D721Med (cell line): ENCODE measurements around the gene HIVEP2.

Experiments used
- DNase-seq: peaks from one replicate; pipeline ENCODE4 v3.0.0; 2011; ENCODE audit warnings: low spot score; ENCODE audit not compliant: insufficient read length
- FAIRE-seq: peaks from 2 replicates; lab custom pipeline; 2011; peaks lifted over from hg19 to GRCh38; lab: Jason Lieb, UNC
- CTCF ChIP-seq: IDR thresholded peaks from 2 replicates; pipeline ENCODE4 v1.5.1; 2012; ENCODE audit warnings: mild to moderate bottlenecking, control low read depth; ENCODE audit not compliant: insufficient read depth; ENCODE audit errors: missing control alignments

Gene HIVEP2

GRCh38 chr6:142850679-142851423 lies 94.1 kb downstream of the HIVEP2 start:
- FAIRE-seq (no peak), DNase-seq (no peak)
- TF ChIP-seq CTCF: no peak

DNA sequence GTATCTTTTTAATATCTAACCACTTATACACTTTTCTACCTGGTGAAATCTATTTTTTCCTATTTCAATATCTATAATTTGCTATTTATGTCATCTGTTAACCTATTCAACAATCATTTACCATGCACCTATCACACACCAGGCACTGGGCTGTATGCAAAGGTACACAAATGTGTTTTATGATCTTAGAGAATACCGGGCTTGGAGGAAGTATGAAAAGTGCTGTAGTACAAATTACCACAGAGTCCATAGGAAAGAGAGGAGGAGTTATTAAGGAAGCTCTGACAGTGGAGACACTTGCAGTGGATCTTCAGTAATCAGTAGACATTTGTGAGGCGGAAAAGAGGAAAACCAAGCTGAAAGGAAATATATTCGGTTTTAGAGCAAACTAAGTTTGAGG lies 96.0 kb downstream of the HIVEP2 start:
- FAIRE-seq (no peak), DNase-seq (no peak)
- TF ChIP-seq CTCF: no peak

DNA sequence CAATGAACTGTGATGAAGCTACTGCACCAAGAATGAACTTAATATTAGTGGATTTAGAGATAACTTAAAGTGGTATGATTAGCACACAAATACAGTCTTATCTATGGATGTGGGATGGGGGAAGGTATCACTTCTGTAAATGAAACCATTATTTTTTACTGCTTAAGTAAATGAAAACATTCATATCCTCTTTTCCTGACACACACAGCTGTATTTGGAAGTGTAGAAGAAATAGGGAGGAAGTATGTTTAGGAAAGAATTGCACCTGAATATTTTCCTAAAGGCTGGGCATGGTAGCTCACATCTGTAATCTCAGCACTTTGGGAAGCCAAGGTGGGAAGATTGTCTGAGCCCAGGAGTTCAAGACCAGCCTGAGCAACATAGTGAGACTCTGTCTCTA lies 96.8 kb downstream of the HIVEP2 start:
- DNase-seq (no peak), FAIRE-seq (no peak)
- TF ChIP-seq CTCF: no peak

GRCh38 chr6:142846883-142847287 lies 98.1 kb downstream of the HIVEP2 start:
- no peak for DNase-seq
- FAIRE-seq: no peak
- no peak for TF ChIP-seq CTCF

GRCh38 chr6:142846459-142846831 lies 98.5 kb downstream of the HIVEP2 start:
- no peak for TF ChIP-seq CTCF
- DNase-seq (no peak), FAIRE-seq (no peak)

DNA sequence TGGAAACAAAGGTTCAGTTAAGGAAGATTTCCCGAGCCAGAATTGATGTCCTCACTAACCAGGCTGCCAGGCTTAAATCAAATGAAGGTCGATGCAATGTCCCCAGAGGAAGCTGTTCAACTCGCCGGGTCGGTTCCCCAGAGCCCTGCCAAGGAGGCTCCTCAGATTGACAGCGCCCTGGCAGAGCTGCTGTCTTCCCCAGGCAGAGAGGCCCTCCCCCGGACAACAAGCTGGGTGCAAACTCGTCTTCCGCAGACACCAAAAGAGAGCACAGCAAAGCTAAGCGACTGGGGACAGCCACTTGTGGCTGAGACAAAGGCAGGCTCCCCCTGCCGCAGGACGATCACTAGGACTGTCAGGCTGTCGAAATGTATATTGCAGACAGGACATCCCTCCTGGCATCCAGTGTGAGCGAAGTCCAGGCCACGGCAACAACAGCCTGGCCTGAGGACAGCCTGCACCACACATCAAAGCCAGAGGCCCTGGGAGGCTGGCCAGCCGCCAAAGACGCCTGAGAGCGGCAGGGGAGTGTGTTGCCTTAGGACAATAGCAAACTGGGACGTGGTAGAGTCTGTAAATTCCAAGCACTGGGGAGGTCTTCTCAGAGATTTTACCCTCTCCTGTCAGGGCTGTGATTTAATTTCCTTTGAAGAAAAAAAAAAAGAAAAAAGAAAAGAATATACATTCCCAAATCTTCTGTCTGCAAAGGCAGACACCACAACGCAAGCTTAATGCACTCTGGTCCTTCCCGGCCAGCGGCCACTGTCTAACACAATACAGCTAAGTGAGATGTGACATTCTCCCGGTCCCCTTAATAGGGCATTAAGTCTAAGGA lies 99.1 kb downstream of the HIVEP2 start:
- no peak for TF ChIP-seq CTCF
- FAIRE-seq: no peak
- DNase-seq: no peak
